Measurements from ENCODE around the gene ETS1. TPM values are rescaled to one million over a fixed set of nuclear protein-coding genes. Genes with fewer than 3 reads are reported as not detected.

ETS1 gene
- total RNA-seq, 1 experiment from 2014 or later: 29.9 TPM

DNA sequence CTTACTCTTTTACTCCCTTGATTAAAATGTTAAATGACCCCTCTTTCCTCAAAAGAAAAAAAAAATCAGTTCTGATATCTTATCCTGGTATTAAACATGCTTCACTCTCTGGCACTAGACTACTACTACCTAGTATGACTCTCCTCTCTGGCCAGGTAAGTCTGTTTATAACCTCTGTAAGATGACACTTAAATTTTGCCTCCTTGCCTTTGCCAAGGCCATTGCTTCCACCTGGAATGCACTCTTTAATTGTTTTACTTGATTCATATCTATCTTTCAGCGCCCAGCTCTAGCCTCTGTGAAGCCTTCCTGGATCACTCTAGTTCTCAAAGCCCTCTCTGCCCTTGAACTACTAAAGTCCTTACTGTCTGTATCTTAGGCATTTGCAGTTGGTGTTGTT is 170.4 kb downstream of the ETS1 start:
- no peak overlapping the region for H3K4ac ChIP-seq (ENCODE audit: low read depth, low read length)
- no peak overlapping the region for H3K9ac ChIP-seq (ENCODE audit: extremely low read depth, insufficient read length, low read length)
- TF ChIP-seq, protein P1, sequence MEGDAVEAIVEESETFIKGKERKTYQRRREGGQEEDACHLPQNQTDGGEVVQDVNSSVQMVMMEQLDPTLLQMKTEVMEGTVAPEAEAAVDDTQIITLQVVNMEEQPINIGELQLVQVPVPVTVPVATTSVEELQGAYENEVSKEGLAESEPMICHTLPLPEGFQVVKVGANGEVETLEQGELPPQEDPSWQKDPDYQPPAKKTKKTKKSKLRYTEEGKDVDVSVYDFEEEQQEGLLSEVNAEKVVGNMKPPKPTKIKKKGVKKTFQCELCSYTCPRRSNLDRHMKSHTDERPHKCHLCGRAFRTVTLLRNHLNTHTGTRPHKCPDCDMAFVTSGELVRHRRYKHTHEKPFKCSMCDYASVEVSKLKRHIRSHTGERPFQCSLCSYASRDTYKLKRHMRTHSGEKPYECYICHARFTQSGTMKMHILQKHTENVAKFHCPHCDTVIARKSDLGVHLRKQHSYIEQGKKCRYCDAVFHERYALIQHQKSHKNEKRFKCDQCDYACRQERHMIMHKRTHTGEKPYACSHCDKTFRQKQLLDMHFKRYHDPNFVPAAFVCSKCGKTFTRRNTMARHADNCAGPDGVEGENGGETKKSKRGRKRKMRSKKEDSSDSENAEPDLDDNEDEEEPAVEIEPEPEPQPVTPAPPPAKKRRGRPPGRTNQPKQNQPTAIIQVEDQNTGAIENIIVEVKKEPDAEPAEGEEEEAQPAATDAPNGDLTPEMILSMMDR (conservative IDR thresholded peaks at IDR 0.05): no peak
- no peak overlapping the region for H2BK120ac ChIP-seq (ENCODE audit: low read depth, low read length, poor library complexity, severe bottlenecking)
- H2BK15ac ChIP-seq (ENCODE audit: low read depth, low read length): no peak overlapping the region
- H4K8ac ChIP-seq (replicated peaks; ENCODE audit: insufficient read length, low read depth, low read length): no peak overlapping the region
- H3K79me1 ChIP-seq (ENCODE audit: insufficient read depth, low read depth, low read length, poor library complexity, severe bottlenecking): no peaks in the 10 kb centered on the region
- H2BK5ac ChIP-seq (ENCODE audit: insufficient read length, low read length): no peak overlapping the region
- H4K91ac ChIP-seq (ENCODE audit: insufficient read length, low read depth, low read length): no peak overlapping the region
- H2BK20ac ChIP-seq (ENCODE audit: low read depth, low read length, poor library complexity, severe bottlenecking): no peak overlapping the region
- no peak overlapping the region for H3K4me2 ChIP-seq (ENCODE audit: insufficient read depth, insufficient read length, low read length)
- no peak overlapping the region for H2AK5ac ChIP-seq (ENCODE audit: insufficient read length, low read length)
- H3K27ac ChIP-seq (ENCODE audit: insufficient read length, low read depth, low read length): no peak overlapping the region
- no CpG with 5 or more reads among the region's 1 CpG for WGBS (ENCODE audit: extremely low coverage, insufficient read length, low lambda C conversion rate)
- H3K9me3 ChIP-seq (ENCODE audit: control insufficient read depth, low read depth, low read length): no peaks in the 10 kb centered on the region
- no peak for DNase-seq
- H2AFZ ChIP-seq (ENCODE audit: low read length): no peak overlapping the region
- Mint-ChIP-seq H3K4me1 (no peaks in the 10 kb centered on the region), H3K36me3 (ENCODE audit: insufficient read depth in 1 of 3, low read depth in 3 of 3) (no peaks in the 10 kb centered on the region), H3K4me3 (no peak overlapping the region), H3K27ac (no peak overlapping the region), H3K27me3 (ENCODE audit: low read depth) (no peaks in the 10 kb centered on the region), H3K9me3 (no peaks in the 10 kb centered on the region)
- no peaks in the 10 kb centered on the region for H3K27me3 ChIP-seq (ENCODE audit: insufficient read depth, low read length)
- H3K56ac ChIP-seq (ENCODE audit: insufficient read length, low read depth, low read length): no peak overlapping the region
- no peak overlapping the region for H3K14ac ChIP-seq (ENCODE audit: insufficient read depth, low read length)
- no peaks in the 10 kb centered on the region for H3K23me2 ChIP-seq (ENCODE audit: insufficient read length, low read depth, low read length, poor library complexity, severe bottlenecking)
- H3K79me2 ChIP-seq (ENCODE audit: insufficient read depth, low read length): no peaks in the 10 kb centered on the region
- H4K5ac ChIP-seq (ENCODE audit: insufficient read length, low read depth, low read length): no peak overlapping the region
- H2BK12ac ChIP-seq (ENCODE audit: insufficient read length, low read depth, low read length): no peak overlapping the region
- H3K4me1 ChIP-seq (ENCODE audit: insufficient read depth, low read length): no peaks in the 10 kb centered on the region
- H3K18ac ChIP-seq (ENCODE audit: insufficient read length, low read depth, low read length): no peak overlapping the region
- no peak overlapping the region for H3T11ph ChIP-seq (ENCODE audit: low read length)
- H3K23ac ChIP-seq (ENCODE audit: insufficient read length, low read depth, low read length): no peak overlapping the region
- H4K20me1 ChIP-seq (ENCODE audit: control insufficient read depth, insufficient read depth, insufficient read length): no peaks in the 10 kb centered on the region

Measured in H9 (cell line).